Stimulated activated CD8-positive, alpha-beta memory T cell treated with anti-CD3 and anti-CD28 coated beads, Interleukin-2, amount 100 ng/mL, for 48 hours (primary cell): ENCODE data around the gene BTRC.
"Not testable (repeated sequence)": the region's sequence is repeated elsewhere in the genome, so short reads cannot be mapped to it uniquely, and the experiment has no call there.

Experiments
- DNase-seq, 2 donors: peaks; one replicate each; pipeline ENCODE4 v3.0.0-alpha.2; 2020; ENCODE audit warnings: low read depth in 2 of 2

Gene BTRC

DNA sequence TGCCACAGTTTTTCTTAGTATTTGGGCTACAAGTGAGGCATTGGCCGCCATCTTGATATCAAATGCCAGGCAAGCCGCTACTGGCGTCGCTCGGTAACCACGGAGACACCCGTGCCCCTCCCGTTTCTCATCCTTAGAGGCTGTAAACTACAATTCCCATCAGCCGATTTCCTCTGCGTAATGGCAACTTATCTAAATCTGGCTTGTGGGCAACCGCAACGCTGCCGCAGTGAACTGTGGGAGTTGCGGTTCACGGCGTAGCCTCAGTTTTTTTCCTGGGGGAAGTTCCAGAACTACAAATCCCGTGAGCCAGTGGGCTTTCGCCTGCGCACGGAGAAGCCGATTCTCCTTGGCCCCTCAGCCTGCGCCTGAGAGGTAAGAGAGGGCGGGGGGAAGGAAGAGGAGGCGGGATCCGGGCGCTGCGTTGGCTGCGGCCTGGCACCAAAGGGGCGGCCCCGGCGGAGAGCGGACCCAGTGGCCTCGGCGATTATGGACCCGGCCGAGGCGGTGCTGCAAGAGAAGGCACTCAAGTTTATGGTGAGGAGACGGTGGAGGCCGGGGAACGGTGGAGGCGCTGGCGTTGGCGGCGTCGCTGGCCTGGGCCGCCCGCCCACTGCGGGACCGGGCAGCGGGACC, at the start of gene BTRC:
BTRC (plus strand) TSS at position 474 of the 636 bp plus-strand sequence; CDS start at position 490, 16 bp downstream.
- peak; percentile 87 to 94 for DNase-seq

DNA sequence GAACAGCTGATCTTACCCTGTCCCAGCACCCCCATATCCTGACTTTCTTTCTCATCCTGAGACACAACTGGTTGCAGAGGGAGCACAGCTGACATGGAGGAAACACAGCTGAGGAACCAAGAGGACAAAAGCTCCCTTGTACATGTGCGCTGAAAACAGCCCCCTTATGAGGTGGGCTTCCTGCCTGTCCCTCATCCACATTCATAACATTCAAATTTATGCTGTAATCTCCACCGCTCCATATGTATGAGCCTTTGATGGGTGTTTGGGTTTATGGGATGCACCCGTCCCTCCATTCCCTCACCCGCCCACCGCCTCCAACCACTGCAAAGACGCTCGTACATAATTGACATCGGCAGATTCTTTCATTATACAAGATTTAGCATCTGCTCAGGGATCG, 49.6 kb upstream of the BTRC start:
- DNase-seq, result no peak

DNA sequence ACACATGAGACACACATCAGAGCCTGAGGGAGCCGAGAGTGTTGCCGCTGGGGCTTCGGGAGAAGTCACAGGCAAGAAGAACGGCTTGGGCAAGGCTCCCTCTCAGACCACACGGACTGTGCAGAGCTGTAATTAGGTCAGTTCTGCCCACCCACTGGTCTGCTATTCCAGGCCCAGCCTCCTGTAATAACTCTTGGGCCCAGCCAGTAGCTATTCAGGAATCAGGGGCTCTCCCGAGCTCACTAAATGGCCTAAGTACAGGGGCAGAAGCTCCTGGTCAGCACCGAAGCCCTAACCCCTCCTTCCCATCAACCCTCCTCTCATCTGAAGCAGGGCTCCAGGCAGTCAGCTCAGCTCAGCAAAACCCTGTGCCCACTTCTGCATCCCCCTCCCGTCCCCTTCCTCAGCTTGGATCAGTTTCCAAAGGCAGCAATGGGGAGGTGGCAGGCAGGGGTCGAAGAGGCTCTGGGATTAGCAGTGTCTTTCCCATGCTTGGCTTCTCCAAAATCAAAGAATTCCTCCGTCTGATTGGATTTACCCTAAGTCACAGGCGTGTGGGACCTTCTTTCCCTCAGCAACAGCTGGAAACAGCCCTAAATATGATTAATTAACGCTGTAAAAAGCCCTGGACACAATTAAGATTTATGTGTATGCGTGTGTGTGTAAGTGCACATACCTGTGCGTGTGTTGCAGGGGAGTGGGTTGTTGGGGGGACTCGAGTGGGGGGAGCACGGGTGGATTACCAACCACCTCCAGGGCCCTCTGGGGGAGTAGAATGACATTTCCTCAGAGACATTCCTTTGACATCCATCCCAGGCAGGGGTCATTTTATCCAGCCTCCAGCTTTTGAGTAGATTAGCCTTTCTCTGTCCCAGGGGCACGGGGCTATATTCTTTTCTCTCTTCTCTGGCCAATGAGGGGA, 48.4 kb upstream of the BTRC start:
- no peak for DNase-seq

DNA sequence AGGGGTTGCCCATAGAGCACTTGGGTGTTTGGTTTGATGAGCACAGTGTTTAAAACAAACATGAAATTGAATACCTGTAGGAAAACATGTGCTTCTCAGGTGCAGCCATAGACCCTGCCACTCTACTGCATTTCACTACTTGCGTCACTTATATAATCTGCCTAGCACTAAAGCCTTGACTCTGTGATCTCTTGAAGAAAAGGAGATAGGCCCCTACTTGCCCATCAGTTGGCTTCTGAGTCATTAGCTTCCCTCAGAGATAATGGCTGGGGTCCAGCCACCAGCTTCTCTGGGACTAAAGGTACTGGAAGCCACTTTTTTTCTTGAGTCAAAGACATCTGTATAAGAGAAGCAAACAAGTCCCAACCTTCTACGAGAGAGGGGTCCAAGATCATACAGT, 45.9 kb upstream of the BTRC start:
- no peak for DNase-seq

DNA sequence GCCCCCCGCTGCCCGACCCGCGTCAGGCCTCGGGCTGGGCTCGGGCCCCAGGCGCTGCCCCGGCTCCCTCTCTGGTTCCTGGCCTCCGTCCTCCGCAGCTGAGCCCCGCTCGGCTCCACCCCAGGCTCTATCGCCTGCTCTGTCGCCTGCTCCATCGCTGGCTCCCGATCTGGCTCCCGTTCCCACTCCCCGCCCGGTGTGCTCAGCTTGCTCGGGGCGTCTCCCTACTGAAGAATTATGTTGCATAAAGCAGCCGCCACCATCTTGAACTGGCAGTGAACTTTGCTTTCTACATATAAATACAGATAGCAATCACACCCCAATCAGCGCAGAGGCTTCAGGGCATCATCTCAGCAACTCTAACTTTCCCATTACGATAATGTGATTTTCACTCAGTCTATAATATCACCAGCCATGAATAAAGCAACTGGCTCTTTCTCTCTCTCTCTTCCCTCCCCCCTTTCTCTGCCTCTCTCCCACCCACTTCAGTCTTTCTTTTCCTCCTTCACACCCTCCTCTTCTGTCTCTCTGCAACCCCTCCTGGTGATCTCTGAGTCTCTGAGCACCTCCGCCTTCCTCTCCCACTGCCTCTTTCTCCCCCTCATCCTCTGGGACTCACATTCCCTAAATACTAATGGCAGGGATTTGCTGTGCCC, 43.3 kb upstream of the BTRC start:
- no peak for DNase-seq

DNA sequence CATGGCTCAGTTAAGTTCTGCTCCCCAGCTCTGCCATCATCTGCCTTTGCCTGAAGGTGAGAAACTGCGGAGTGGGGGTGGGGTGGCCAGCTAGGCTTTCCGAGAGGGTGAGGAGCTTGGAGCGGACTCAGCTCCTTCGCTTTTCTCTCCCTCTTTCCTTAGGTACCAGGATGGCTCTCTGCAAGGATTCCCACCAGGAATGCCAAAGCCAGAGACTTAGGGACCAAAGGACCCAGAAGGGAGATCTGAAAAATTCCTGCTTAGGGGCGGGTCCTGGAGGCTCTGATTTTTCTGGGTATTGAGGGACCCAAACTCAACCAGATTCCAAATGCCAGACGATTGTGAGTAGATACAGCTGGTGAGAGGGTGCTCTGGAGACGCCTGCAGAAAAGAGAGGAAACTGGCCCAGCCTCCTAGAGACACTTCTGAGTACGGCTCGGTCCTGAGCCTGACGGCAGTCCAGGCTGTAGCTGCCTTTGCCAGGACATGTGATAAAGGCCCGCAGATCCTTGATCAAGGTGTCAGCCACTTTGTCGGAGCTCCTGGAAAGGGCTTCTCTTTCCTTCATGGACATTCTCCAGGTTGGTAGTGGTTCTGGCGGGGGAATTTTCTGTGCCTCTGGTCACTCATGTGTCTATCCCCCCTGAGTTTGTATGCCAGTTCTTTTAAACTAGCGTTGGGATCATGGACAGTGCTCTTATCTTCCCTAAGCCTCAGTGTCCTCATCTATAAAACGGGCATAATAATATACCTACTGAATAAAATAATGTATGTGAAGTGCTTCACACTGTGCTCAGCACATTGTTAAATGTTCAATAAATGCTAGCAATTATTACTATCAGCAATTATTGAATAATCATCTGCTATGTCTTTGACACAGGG, 42.5 kb upstream of the BTRC start:
- no peak for DNase-seq

DNA sequence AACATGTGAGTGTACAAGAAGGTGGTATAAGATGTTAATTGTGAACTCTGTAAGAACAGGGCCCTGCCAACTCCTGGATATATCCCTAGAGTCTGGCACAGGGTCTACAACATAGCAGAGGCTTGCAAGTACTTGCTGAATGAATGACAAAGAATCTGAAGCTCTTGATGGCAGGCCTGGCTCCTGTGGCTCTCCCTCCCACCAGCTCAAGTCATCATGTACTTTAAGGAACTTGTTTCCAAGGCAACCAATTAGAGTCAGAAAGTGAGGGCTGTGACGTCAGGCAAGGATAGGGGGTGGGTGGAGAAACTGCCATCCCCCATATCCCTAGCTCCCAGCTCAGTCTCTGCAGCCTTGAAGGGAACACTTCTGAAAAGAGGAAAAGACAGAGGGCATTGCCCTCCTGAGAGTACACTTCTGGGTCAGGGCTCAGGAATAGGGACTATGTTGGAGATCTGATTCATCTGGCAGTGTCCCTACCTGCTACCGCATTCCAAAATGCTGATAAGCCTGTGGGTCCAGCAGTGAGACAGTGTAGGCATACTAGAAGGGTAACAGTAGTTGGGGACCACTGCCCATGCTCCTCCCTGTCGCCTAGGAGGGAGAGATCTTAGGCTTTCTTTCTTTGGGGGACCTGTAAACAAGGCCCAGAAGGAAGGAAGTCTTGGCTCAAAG, 34.6 kb upstream of the BTRC start:
- no peak for DNase-seq

DNA sequence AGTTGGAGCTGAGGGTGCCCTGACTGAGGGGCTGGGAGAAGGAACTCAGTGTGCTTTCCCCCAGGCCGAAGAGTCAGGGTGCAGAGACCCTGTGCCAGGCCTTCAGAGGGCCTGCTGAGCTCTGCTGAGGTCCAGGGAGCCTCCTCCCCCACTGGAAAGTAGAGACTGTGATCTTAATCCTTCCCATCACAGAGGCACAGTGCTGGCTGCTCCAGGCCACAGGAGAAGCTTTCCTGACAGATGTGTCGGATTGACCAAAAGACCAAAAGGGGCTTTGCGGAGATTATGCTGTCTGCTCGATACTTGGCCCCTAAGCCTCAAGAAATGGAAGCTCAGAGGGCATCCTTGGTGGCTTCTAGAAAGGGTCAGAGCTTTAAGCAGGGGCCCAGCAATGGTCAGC, 32.9 kb upstream of the BTRC start:
- no peak for DNase-seq

DNA sequence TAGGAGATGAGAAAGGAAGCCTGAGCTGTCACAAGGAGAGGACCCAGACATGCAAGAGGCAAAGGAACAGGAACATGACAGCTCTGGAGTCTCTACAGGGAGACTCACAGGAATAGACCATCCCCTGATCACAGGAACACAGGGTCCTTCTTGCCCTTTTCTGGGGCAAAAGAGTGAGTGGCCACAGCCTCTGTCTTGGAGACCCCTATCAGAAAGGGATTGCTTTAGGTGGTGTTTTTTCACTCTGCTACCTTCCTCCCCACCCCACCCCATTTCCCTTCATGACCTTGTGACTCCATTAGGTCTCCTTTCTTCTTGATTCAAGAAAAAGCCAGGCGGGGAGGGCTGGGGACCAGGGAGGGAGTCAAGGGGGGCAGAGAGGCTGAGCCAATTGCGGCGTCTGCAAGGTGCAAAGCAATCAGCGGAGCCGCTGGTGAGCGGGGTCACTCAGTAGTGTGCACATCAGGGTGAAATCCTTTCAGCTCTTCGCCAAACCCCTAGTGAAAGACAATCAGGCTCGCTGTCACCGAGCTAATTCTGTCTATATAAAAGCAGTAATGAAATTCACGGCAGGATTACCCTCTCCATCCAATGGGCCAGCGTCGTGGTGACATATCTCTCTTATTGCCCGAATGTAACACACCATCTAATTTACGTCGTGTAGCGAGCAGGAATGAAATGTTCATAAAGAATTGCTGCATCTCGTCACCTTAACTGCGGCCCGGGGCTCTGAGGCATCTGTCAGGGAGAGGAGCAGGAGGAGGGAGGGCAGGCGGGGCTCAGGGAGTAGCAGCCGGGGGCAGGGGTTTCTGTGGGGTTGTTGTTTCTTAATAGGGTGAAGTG, 31.5 kb upstream of the BTRC start:
- no peak for DNase-seq

DNA sequence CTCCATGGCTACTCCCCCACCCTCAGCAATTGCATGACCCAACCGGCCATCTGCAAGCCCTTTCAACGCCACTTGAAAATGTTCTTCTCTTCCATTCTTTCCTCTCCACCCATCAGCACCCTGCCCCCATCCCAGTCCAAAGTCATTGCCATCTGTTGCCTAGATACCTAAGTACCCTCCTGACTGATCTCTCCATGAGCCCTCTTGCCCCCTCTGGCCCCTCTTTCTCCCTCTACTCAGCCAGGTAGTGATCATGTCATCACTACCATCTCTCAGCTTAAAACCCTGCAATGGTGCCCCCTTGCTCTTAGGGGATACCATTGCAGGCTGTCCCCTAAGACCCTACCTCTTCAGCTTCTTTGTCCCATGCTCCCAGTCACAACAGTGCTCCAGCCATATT, 30.5 kb upstream of the BTRC start:
- no peak for DNase-seq

DNA sequence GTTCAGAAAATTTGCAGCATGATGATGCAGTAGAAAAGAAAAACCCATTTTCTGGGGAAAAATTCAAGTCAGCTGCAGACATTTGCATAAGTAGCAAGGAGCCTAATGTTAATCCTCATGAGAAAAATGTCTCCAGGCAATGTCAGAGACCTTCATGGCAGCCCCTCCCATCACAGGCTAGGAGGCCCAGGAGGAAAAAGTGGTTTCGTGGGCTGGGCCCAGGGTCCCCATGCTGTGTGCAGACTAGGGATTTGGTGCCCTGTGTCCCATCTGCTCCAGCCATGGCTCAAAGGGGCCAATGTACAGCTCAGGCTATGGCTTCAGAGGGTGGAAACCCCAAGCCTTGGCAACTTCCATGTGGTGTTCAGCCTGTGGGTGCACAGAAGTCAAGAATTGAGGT, 26.5 kb upstream of the BTRC start:
- DNase-seq, result not testable (repeated sequence)

DNA sequence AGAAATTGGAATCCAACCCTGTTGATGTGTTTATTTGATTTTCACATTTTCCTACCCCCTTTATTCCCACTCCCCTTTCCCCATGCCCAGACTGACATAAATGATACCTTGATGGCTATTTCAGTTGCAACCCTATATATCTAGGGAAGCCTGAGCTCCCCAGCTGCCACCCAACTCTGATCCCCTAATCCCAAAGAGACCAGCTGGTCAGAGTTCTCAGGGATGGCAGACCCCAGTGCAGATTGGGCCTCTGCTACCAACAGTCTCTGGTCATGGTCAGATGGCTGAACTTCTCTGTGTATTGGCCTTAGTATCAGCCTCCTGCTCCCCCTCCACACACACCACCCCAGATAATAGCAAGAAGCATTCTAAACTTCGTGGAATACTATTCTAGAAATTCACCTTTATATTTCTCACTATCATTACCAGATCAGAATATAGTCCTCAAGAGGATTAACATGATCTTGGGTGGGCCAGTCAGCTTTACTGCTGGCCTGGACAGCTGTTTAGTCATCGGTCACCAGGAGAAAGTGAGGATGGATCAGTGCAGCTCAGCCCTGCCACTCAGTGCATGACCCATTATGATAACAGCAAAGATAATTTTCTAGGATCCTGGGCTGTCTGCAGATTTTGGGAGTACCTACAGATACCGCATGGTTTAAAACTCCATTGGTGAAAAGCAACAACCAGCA, 24.5 kb upstream of the BTRC start:
- no peak for DNase-seq

DNA sequence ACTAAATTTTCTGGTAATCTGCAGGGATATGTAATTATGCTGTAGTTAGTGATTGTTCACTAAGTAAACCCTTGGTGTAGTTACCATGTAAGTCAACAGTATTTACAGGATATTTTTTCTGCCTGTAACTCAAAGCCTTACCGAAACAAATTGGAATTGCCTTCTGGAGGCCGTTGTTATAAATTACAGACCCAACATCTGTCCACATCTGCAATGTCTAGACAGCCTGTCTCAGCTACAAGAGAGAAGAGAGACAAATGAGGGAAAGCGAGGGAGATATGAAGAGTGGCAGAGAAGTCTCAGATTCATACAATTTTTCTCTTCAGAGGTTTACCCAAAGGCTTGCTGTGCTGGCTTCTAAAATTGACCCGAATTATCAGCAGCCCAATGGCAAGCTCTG, 23.7 kb upstream of the BTRC start:
- no peak for DNase-seq

DNA sequence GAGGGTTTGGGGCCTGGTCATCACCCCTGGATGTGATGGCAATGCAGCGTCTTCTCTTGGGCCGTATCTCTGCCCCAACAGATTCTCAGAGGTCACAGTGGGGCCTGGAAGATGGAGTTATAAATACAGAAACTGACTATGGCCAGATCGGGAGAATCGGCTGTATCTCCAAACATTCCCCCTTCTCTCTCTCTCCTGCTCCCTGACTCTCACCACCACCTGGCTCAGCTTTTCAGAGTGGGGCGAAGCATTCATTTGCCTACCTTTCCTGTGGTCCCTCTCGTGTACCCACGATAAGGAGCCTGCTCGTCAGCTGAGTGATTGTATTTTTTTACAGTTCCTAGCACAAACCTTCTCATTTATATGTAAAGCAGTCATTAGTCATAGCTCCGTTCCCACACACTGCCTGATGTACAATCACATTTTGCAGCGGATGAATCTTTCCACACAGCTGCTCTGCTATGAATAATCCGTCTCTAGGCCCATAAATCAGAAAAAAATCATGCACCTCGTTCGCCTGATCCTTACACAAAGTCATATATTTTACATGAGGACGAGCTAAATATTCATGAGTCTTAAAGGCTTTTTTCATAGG, 23.2 kb upstream of the BTRC start:
- DNase-seq, result no peak

DNA sequence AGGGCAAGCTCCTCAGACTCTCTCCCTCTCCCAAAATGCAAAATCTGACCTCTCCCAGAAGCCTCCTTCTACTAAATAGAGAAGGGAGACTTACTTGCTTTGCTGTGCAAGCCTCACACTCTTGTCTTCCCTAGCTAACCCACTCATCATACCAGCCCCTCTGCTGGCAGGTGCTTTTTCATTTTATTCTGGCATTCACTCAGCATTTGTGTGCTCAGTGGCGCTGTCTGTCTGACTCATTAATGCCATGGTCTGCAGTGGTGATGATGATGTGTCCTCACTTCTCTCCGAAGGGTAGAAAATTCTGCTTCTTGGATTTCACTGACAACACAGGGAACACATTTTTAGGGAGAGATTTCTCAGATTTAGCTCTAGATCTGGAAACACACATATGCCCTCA, 22.0 kb upstream of the BTRC start:
- no peak for DNase-seq

DNA sequence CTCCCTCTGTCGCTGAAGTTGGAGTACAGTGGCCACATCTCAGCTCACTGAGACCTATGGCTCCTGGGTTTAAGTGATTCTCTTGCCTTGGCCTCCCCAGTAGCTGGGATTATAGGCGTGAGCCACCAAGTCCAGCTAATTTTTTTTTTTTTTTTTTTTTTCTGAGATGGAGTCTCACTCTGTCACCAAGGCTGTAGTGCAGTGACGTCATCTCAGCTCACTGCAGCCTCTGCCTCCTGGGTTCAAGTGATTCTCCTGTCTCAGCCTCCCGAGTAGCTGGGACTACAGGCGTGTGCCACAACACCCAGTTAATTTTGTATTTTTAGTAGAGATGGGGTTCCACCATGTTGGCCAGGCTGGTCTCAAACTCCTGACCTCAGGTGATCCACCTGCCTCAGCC, 19.7 kb upstream of the BTRC start:
- not testable (repeated sequence) for DNase-seq

DNA sequence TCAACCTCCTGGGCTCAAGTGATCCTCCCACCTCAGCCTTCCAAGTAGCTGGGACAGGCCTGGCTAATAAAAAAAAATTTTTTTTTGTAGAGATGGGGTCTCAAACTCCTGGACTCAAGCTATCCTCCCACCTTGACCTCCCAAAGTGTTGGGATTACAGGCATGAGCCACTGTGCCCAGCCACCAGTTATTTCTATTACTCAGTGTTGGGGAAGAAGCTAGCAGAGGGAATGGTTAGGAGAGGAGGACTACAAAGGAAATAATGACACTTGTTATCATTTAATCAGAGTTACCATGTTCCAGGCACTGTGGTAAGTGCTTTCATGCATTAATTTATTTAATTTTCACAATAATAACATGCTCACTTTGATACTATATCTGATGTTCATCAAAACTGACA, 17.6 kb upstream of the BTRC start:
- DNase-seq, result no peak

DNA sequence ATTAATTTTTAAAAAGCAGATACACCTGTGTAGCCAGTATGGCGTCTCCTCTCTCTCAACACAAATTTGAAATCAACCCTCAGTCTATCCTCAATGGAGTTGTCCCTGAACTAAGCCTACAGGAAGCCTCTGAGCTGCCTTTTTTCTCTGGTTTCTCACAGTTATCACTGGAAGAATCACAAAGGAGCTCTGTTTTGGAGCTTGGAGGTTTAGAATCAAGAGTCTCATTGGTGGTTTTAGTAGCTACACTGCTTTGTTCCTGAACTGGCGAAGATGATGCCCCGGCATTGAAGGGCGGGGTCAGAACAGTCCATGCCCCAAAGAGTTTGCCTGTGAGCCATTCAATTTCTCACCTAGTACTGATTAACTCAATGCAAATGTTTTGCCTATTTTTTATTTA, 16.1 kb upstream of the BTRC start:
- no peak for DNase-seq

DNA sequence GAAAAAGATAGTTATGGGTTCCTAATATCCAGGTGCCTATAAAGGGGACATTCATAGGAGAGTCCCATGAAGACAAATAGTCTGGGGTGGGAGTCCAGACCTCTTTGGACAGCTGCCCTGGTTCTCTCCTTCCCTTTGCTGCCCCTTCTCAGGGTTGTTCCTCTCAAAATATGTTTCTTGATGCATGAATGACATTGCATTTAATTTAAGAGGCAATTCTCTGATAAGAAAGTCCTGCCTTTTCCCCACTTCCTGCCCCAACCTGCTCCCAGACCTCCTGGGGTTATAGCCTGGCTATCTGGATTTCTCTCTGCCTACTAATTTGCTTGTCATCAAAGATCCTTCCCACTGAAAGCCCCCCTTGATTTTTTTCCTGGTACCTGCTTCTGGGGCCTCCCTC, 12.5 kb upstream of the BTRC start:
- DNase-seq, result no peak
